SH-SY5Y (cell line): Measurements from ENCODE around the gene ASPDH.

Experiments used
- GATA2 ChIP-seq: IDR thresholded peaks from 2 replicates; pipeline ENCODE4 v1.6.1; 2011; ENCODE audit warnings: mild to moderate bottlenecking, low read depth, low read length
- GATA3 ChIP-seq: IDR thresholded peaks from 2 replicates; pipeline ENCODE4 v1.6.1; 2011; ENCODE audit warnings: low read depth, mild to moderate bottlenecking, low read length, moderate library complexity

GRCh38 chr19:50489461-50490011 lies 24.2 kb downstream of the ASPDH start:
- no peak for TF ChIP-seq GATA3
- TF ChIP-seq GATA2 = no peak
